ENCODE data around the gene HYCC1.
A peak's percentile ranks its signal among the peaks of the same experiment; 100 is the strongest.

HYCC1 gene

DNA sequence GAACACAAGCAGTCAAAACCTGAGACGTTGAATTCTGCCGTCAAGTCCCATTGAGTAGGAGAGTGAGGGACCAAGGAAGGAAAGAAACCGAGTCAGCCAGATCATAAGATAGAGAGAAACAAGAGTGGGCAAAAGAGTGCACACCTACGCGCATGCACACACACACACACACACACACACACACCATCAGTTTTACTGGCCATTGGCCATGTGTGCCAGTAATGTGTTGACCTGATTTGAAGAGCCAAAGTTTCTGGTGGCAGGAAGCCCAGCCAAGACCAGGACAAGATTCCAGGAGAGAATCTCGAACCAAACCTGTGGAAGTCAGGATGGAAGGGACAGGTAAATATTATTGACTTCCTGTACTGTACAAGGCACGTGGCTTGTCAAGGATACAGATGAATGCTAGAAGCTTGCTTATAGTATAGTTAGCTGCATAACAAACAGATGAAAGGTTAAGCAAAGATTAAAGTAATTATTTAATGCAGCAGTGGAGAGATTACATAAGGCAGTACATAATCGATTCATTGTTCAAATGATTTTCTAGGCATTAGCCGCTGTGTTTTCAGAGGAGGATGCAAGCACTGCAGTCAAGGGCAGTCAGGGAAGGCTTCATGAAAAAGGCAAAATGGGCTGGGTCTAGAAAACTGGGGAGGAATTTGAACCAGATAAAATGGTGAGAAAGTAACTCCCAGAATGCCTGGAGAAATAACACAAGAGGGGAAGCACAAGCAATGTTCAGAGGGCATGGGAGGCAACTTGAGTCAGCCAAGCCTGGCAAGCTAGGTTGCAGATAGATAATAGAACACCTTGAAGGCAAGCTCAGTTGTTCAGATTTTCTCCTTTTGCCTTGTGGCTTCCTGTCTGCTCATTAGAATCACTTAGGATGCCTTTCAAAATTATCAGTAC lies 2.7 kb upstream of the HYCC1 start:
- DNase-seq, result no peak

- no peak for DNase-seq
These were observed 751 bp upstream of the HYCC1 start for GRCh38 chr7:23014681-23015080.

GRCh38 chr7:23012908-23013714 lies 819 bp downstream of the HYCC1 start:
- DNase-seq, result peak; percentile 53

DNA sequence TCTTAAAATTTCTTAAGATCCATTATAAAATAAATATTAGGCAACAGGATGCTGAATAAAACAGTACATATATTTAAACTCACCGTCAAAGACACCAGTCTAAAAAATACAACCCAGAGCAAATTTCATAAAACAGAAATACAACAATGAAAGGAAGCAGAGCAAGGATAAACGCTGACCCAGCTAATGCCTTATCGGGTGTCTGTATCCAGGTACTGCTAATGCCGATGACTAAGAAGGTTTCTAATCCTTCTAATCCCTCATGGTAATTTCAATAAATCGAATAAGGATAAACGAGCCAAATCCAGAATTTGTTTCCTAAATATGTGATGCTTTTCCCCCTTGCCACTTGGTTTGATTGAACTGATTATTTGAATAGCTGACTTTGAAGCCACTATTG lies 1.7 kb downstream of the HYCC1 start:
- no peak for DNase-seq

DNA sequence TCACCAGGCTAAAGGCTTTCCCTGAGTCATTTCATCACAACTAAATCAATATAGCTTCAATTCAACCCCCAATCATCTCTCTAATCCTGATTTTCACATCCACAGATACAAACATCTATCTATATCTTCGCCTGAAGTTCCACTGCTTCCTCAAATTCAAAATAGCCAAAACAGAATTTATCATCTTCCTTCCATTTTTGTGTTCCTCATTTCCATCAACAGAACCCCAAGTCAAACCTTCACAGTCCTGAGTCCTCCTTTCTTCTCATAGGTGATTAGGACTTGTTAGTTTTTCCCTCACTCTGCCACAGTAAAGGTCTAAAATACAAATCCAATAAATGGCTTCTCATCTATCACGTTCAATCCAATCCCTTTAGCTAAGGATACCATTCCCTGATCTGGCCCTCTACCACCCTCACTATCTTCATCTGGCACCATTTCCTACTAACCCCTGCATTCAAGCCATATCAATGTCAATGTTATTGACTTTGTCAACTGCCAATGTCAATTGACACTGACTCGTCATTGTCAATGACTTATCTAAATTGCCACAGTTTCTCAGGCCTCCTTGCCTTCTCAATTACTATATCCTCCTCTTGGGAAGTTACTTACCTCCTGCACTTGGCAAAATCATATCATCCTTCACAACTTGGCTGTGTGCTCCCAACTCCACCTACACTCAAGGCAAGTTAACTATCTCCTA lies 2.6 kb downstream of the HYCC1 start:
- no peak for DNase-seq

GRCh38 chr7:23009303-23009702 lies 4.6 kb downstream of the HYCC1 start:
- DNase-seq, result no peak

DNA sequence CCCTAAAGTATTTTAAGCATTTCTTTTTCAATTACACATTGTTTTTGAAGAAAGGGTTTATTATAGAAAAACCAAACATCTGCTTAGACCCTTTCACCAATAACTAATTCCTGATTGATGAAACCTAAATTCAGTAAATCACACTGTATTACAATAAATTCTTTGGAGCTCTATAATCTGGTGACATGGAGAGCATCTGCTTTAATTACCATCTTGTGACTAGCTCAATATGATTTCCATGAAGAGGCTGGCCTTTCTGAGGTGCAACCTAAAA lies 9.7 kb downstream of the HYCC1 start:
- DNase-seq, result no peak

DNA sequence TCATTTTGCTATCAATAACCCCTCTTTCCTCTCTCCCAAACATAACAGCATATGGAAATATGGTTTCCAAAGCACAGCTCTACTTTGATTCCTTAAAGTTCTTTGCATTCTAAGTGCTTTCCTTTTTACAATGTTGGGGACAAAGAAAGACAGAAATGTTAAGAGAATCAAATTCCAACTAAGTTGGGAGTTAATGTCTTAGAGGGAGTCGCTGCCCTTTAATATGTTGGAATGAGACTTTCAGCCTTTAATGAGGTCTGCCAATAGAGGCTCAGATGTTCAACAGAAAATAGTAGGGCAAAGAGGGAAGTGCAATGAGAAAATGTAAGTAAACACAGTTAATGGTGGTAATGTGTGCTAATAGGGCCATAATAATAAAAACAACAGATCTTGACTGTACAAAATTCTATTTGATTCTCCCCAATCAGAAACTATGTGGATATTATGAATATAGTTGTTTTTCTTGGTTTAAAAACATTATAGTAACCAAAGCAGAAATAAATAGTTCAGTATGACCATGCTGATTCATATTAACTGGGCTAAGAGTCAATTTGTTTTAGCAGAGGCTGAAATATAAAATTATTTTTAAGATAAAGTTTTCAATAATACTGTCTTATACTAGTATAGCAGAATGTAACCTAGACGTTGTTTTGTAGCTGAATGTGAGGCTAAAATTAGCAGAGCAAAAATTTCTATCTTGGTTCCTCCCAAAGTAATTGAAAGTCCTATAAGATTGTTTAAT lies 10.3 kb downstream of the HYCC1 start:
- DNase-seq, result no peak

DNA sequence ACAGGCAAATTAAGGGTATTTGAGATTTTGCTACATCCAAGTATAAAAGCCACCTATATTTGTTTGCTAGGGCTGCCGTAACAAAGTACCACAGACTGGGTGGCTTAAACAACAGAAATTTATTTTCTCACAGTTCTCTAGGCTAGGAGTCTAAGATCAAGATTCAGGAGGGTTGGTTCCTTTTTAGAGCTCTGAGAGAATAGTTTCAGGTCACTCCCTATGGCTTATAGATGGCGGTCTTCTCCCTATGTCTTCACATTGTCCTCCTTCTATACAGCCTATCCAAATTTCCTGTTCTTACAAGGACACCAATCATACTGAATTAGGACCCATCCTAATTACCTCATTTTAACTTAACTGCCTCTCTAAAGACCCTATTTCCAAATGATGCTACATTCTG lies 11.2 kb downstream of the HYCC1 start:
- no peak for DNase-seq

DNA sequence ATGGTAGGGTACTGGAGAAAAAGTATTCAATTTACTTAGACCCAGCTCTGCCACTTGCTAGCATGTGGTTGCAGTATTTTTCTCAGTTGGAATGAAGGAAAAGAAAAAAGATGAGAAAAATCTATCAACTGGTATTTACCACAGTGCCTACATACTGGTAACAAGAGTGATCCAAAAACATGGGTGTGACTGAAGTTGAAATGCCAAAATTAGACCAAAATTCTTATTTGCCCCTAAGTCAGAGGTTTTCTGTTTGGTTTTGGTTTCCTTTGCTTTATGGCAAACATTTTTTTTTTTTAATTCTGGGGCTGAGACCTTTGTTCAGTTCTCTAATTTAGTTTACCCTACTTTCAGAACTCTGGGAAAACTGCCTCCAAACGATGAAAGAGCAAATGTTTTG lies 12.3 kb downstream of the HYCC1 start:
- DNase-seq, result no peak

GRCh38 chr7:23000597-23001360 lies 13.2 kb downstream of the HYCC1 start:
- DNase-seq, result no peak

DNA sequence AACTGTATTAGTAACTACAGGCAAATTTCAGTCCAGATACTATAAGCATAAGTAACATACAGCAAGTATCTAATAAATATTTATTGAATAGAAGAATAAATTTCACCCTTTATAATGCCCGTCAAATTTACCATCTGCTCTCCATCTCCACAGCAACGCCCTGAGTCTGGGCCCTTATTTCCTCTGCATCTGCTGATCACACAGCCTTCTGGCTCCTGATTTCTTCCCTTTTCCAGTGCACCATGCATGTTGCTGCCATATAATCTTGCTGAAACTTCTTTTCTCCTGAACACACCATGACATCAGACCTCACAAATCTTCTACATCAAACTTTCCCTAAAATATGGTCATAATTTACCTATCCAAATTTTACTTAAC lies 15.4 kb downstream of the HYCC1 start:
- DNase-seq, result no peak

GRCh38 chr7:22997871-22998518 lies 15.9 kb downstream of the HYCC1 start:
- no peak for DNase-seq

- DNase-seq, result no peak
These were observed 17.5 kb downstream of the HYCC1 start for GRCh38 chr7:22996470-22996869.

- DNase-seq, result no peak
These were observed 18.9 kb downstream of the HYCC1 start for GRCh38 chr7:22995011-22995410.

DNA sequence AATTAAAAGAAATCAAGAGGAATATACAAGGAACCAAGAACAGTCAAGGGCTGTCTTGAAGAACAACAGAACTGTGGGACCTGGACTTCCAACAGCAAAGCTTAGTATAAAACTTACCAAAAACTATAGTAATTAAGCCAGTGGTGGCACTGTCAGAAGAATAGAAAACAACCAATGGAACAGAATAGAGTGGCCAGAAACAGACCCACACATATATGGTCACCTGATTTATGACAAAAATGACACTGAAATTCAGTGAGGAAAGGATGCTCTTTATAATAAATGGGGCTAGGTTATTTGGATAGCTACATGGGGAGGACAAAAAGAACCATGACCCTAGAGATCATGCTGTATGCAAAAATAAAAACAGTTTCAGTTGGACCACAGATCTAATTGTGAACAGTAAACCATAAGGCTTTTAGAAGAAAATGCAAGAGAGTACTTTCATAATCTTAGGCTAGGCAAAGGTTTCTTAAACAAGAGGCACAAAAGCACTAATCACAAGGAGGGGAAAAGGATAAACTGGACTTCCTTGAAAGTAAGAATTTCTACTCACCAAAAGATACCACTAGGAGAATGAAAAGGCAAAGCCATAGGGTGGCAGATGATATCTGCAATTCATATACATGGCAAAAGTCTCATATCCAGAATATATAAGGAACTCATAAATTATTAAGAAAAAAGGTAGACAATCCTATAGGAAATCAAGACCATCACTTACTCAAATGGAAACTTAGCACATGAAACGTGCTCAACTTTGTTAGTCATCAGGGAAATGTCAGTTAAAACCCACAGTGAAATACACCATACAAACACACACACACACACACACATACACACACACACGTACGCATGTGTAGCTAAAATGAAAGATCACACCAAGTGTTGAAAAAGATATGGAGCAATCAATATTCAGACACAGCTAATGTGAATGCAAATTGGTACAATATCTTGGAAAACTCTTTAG lies 20.8 kb downstream of the HYCC1 start:
- DNase-seq, result no peak

- DNase-seq, result no peak
These were observed 23.4 kb downstream of the HYCC1 start for GRCh38 chr7:22990588-22990949.

DNA sequence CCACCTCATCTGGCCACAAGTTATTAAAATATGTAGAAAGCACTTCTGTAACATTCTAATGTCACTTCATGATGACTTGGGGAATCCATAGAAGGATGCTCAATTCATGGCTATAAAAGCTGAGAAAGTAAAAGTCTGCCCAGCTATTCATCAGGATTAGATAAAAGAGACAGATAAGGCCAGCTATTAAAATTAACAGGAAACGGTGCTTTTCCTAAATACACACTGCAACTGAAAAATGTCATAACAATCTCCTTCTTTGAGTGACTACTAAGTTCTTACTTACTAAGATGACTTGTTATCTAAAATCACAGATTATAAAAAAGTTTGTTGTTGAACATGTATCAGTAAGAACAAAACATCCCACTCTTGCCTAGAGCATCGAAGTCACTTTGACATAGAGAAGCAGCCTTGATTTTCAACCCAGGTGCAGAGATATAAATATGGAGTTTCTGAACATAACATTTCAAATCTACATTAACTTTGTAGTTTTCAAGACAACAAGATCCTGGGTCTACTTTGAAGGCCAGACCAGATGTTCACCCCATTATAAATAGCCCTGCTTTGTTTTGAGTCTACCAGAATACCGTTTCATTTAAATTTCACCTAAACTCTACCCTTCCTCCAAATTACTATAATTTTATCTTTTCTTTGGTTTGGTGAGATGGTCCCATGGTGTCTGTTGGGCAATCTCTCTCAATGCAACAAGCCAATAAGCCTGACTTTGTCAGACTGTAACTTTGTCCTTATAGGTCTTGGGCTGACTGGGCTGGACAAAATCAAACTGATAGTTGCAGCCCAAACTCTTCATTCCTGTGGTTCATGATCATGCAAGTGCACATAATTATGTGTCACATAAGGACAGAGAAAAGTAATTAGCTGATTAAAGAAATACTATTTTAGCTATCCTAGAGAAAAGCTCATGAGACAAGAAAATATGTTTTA lies 24.0 kb downstream of the HYCC1 start:
- no peak for DNase-seq

GRCh38 chr7:22985436-22985835 lies 28.5 kb downstream of the HYCC1 start:
- DNase-seq, result no peak
